Neural cell (in vitro differentiated cells): ENCODE measurements around the gene POSTN. TPM values are rescaled to one million over a fixed set of nuclear protein-coding genes. Genes with fewer than 3 reads are reported as not detected.

ENCODE experiments used
- H2AFZ ChIP-seq: fragments of 200-600, 300-800 bp; sonication (generic), shearing (Covaris generic); 2 replicates; pipeline ENCODE4 v1.6.0; 2014; ENCODE audit warnings: low read depth, mild to moderate bottlenecking, antibody characterized with exemption, low read length, moderate library complexity
- H3F3A ChIP-seq: fragments of 200-600 bp; shearing (Covaris generic); 2 replicates; pipeline ENCODE4 v1.6.1; 2016; ENCODE audit warnings: mild to moderate bottlenecking, moderate library complexity, mixed read lengths, antibody characterized with exemption, low read length; ENCODE audit not compliant: insufficient read depth, poor library complexity, severe bottlenecking
- H3K27ac ChIP-seq: fragments of 200-600, 300-800 bp; sonication (generic), shearing (Covaris generic); 2 replicates; pipeline ENCODE4 v1.5.1; 2014; ENCODE audit warnings: mild to moderate bottlenecking, low read length, moderate library complexity
- H3K27me3 ChIP-seq: fragments of 300-800, 200-600 bp; sonication (generic), shearing (Covaris generic); 2 replicates; pipeline ENCODE4 v1.6.0; 2014; ENCODE audit warnings: mild to moderate bottlenecking, low read depth, low read length, moderate library complexity; ENCODE audit not compliant: insufficient read depth
- H3K36me3 ChIP-seq: fragments of 300-800, 200-600 bp; sonication (generic), shearing (Covaris generic); 2 replicates; pipeline ENCODE4 v1.5.1; 2014; ENCODE audit warnings: mild to moderate bottlenecking, antibody characterized with exemption, low read length, moderate library complexity; ENCODE audit not compliant: insufficient read depth
- H3K4me2 ChIP-seq: fragments of 300-800, 200-600 bp; sonication (generic), shearing (Covaris generic); 2 replicates; pipeline ENCODE4 v1.6.0; 2014; ENCODE audit warnings: mild to moderate bottlenecking, low read length
- H3K4me3 ChIP-seq: fragments of 300-800, 200-600 bp; sonication (generic), shearing (Covaris generic); 2 replicates; pipeline ENCODE4 v1.5.1; 2014; ENCODE audit warnings: mild to moderate bottlenecking, low read length, moderate library complexity
- H3K79me2 ChIP-seq: fragments of 200-600 bp; shearing (Covaris generic); replicated peaks from 2 replicates; pipeline ENCODE4 v1.6.0; 2014; ENCODE audit warnings: mild to moderate bottlenecking, low read length, moderate library complexity; ENCODE audit not compliant: insufficient read depth
- H3K9ac ChIP-seq: fragments of 300-800, 200-600 bp; sonication (generic), shearing (Covaris generic); 2 replicates; pipeline ENCODE4 v1.6.1; 2016; ENCODE audit warnings: mild to moderate bottlenecking, low read length, mixed read lengths
- H3K9me2 ChIP-seq: fragments of 200-600 bp; shearing (Covaris generic); 2 replicates; pipeline ENCODE4 v1.6.1; 2016; ENCODE audit warnings: mild to moderate bottlenecking, low read length, mixed read lengths; ENCODE audit not compliant: insufficient read depth
- H3K9me3 ChIP-seq: fragments of 200-600, 300-800 bp; sonication (generic), shearing (Covaris generic); 2 replicates; pipeline ENCODE4 v1.6.1; 2016; ENCODE audit warnings: mild to moderate bottlenecking, mixed run types, low read length, moderate library complexity, mixed read lengths
- H4K20me1 ChIP-seq: fragments of 200-600 bp; shearing (Covaris generic); 2 replicates; pipeline ENCODE4 v1.6.1; 2016; ENCODE audit warnings: mild to moderate bottlenecking, mixed run types; ENCODE audit not compliant: insufficient read depth
- CTCF ChIP-seq: fragments of 450-650 bp; IDR thresholded peaks from 2 replicates; pipeline ENCODE4 v1.5.1; 2014; ENCODE audit warnings: antibody characterized with exemption, mild to moderate bottlenecking, moderate library complexity; ENCODE audit not compliant: poor library complexity, severe bottlenecking
- EP300 ChIP-seq: fragments of 450-650 bp; conservative IDR thresholded peaks from 2 replicates; pipeline ENCODE4 v1.6.1; 2014; ENCODE audit warnings: antibody characterized with exemption, mild to moderate bottlenecking, moderate library complexity; ENCODE audit not compliant: poor library complexity, severe bottlenecking
- EZH2 ChIP-seq: fragments of 200-600, 300-800 bp; shearing (Covaris generic), sonication (generic); IDR thresholded peaks from 2 replicates; pipeline ENCODE4 v1.6.1; 2014; ENCODE audit warnings: antibody characterized with exemption, low read length, borderline replicate concordance, mild to moderate bottlenecking; ENCODE audit not compliant: insufficient read depth, poor library complexity, severe bottlenecking
- MXI1 ChIP-seq: fragments of 450-650 bp; conservative IDR thresholded peaks from 2 replicates; pipeline ENCODE4 v1.6.1; 2014; ENCODE audit warnings: antibody characterized with exemption, mild to moderate bottlenecking; ENCODE audit not compliant: poor library complexity, severe bottlenecking
- POLR2AphosphoS5 ChIP-seq: IDR thresholded peaks from 2 replicates; pipeline ENCODE4 v1.6.1; 2012
- RAD21 ChIP-seq: fragments of 450-650 bp; conservative IDR thresholded peaks from 2 replicates; pipeline ENCODE4 v1.6.1; 2014; ENCODE audit warnings: antibody characterized with exemption, mild to moderate bottlenecking, moderate library complexity
- REST ChIP-seq: IDR thresholded peaks from 2 replicates; pipeline ENCODE4 v1.6.1; 2012; ENCODE audit warnings: borderline replicate concordance
- SMC3 ChIP-seq: fragments of 450-650 bp; conservative IDR thresholded peaks from 2 replicates; pipeline ENCODE4 v1.6.1; 2014; ENCODE audit warnings: antibody characterized with exemption, mild to moderate bottlenecking, moderate library complexity; ENCODE audit not compliant: poor library complexity
- TAF1 ChIP-seq: IDR thresholded peaks from 2 replicates; pipeline ENCODE4 v1.6.1; 2012; ENCODE audit warnings: low read depth
- polyA plus RNA-seq: library from polyadenylated mRNA; depleted of rRNA; stranded (reverse); fragments of >200 nt; gene quantifications from 2 replicates; pipeline ENCODE4 v1.2.3, GENCODE V29; 2014

The POSTN gene
- polyA plus RNA-seq, 1 donor from 2014 or later = 1.8 TPM

DNA sequence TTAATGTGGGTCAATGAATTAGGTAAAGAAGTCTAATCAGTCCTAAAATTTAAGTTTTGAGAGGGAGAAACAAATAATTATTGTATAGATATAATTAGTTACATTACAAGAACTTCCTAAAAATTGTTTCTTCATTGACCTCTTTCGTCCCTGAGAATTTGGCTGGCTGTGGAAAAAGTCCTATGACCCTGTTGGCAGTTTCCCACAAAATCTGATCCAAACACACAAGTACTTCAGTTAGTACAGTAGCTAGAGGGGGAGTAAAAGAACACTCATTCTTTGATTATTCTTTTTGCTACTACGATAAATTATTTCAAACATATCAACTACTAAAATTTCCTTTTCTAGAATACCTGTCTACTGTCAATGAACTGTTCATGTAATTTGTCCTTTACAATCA, 11.3 kb downstream of the POSTN start:
- Histone ChIP-seq H3K9me2 (no peaks in the 10 kb centered on the region), H4K20me1 (no peaks in the 10 kb centered on the region), H3F3A (no peaks in the 10 kb centered on the region), H3K27ac (no peak overlapping the region), H3K36me3 (no peaks in the 10 kb centered on the region), H3K79me2 (no peaks in the 10 kb centered on the region), H3K27me3 (no peaks in the 10 kb centered on the region), H3K9me3 (no peaks in the 10 kb centered on the region), H3K9ac (no peak overlapping the region), H3K4me2 (no peak overlapping the region), H3K4me3 (no peak overlapping the region), H2AFZ (no peak overlapping the region)
- TF ChIP-seq RAD21 (no peak), EZH2 (no peak), TAF1 (no peak), EP300 (no peak), MXI1 (no peak)

GRCh38 chr13:37586164-37586563, 12.4 kb downstream of the POSTN start:
- no peak for TF ChIP-seq RAD21
- TF ChIP-seq TAF1 = no peak
- TF ChIP-seq EP300 = no peak
- TF ChIP-seq SMC3 = no peak
- TF ChIP-seq EZH2 = no peak
- TF ChIP-seq POLR2AphosphoS5 = no peak
- TF ChIP-seq MXI1 = no peak
- no peak for TF ChIP-seq CTCF
- TF ChIP-seq REST = no peak
- no peak overlapping the region for H3K4me2 ChIP-seq
- no peaks in the 10 kb centered on the region for H4K20me1 ChIP-seq
- H3K4me3 ChIP-seq = no peak overlapping the region
- no peaks in the 10 kb centered on the region for H3K36me3 ChIP-seq
- H2AFZ ChIP-seq = no peak overlapping the region
- H3K9ac ChIP-seq = no peak overlapping the region
- no peak overlapping the region for H3K27ac ChIP-seq
- H3K79me2 ChIP-seq = no peaks in the 10 kb centered on the region
- H3K9me3 ChIP-seq = no peaks in the 10 kb centered on the region
- no peaks in the 10 kb centered on the region for H3F3A ChIP-seq
- no peaks in the 10 kb centered on the region for H3K9me2 ChIP-seq
- no peaks in the 10 kb centered on the region for H3K27me3 ChIP-seq
